Esophagus squamous epithelium (tissue), 5 donors: ENCODE measurements around the gene RIMBP2. TPM values are rescaled to one million over a fixed set of nuclear protein-coding genes. Genes with fewer than 3 reads are reported as not detected.

Experiments
- DNase-seq: peaks from one replicate; lab custom pipeline; 2025; lab: John Stamatoyannopoulos, UW
- H3K27ac ChIP-seq, 4 donors: fragments of 200-600 bp; sonication (generic); one replicate each; pipeline ENCODE4 v1.5.1; 2016 to 2019; ENCODE audit warnings: mild to moderate bottlenecking in 1 of 4
- H3K27me3 ChIP-seq, 4 donors: fragments of 200-600 bp; sonication (generic); 1 replicate in 3 of 4; 2 replicates in 1 of 4; pipeline versions ENCODE4 v1.5.1 to v1.6.0; 2017 to 2021; ENCODE audit warnings: antibody characterized with exemption in 1 of 4
- H3K36me3 ChIP-seq, 3 donors: fragments of 200-600 bp; sonication (generic); one replicate each; pipeline ENCODE4 v1.5.1; 2016 to 2019
- H3K4me1 ChIP-seq, 3 donors: fragments of 200-600 bp; sonication (generic); one replicate each; pipeline ENCODE4 v1.5.1; 2017 to 2019
- H3K4me3 ChIP-seq, 4 donors: fragments of 200-600 bp; sonication (generic); 1 replicate in 3 of 4; 2 replicates in 1 of 4; pipeline ENCODE4 v1.5.1; 2016 to 2019; ENCODE audit warnings: mild to moderate bottlenecking in 2 of 4, moderate library complexity in 1 of 4
- H3K9me3 ChIP-seq, 3 donors: fragments of 200-600 bp; sonication (generic); one replicate each; pipeline ENCODE4 v1.5.1; 2016 to 2019
- POLR2A ChIP-seq, 4 donors: fragments of 450-650 bp; IDR thresholded peaks; one replicate each; pipeline ENCODE4 v1.6.1; 2017; ENCODE audit warnings: antibody characterized with exemption in 4 of 4, mild to moderate bottlenecking in 4 of 4, moderate library complexity in 3 of 4
- WGBS, 2 donors: methylation state at CpG; one replicate each; pipeline ENCODE4 v1.1.5; 2018; 5-methylcytosine and 5-hydroxymethylcytosine counted together
- intact Hi-C: fragments of 100-400 bp; cut with DNase I; formaldehyde crosslinking; loops from one replicate; pipeline ENCODE4 v1.15.0; 2022
- total RNA-seq, 4 donors: library from RNA; depleted of rRNA; stranded (reverse); fragments of >200 nt; gene quantifications; one replicate each; pipeline ENCODE4 v1.1.0, GENCODE V29; 2016
- TF ChIP-seq, protein P1 (sequence below), 6 experiments: fragments of 450-650 bp in 4 of 6; fragments of 200-600 bp in 2 of 6; sonication (generic) in 2 of 6; IDR thresholded peaks; one replicate each; pipeline ENCODE4 v1.5.1; 2016 to 2019; ENCODE audit warnings: antibody characterized with exemption in 6 of 6, mild to moderate bottlenecking in 4 of 6, moderate library complexity in 4 of 6
- donor health status: DM: yes; HTN: yes; CAD: no.

Gene RIMBP2
- total RNA-seq, 4 donors from 2014 or later, result 0.08 to 0.76 (median 0.46) TPM

GRCh38 chr12:130418251-130418650 is 297.8 kb downstream of the RIMBP2 start:
- Histone ChIP-seq H3K27ac (no peak overlapping the region), H3K36me3 (no peaks in the 10 kb centered on the region), H3K4me3 (no peak overlapping the region), H3K4me1 (no peaks in the 10 kb centered on the region), H3K9me3 (no peaks in the 10 kb centered on the region), H3K27me3 (peaks cover 0 to 8% (median 0%) of the 10 kb centered on the region in 4 donors)
- intact Hi-C loops, result no loop called here
- no peak for DNase-seq
- no peak for TF ChIP-seq POLR2A (IDR thresholded peaks at IDR 0.05)
- TF ChIP-seq, protein P1, sequence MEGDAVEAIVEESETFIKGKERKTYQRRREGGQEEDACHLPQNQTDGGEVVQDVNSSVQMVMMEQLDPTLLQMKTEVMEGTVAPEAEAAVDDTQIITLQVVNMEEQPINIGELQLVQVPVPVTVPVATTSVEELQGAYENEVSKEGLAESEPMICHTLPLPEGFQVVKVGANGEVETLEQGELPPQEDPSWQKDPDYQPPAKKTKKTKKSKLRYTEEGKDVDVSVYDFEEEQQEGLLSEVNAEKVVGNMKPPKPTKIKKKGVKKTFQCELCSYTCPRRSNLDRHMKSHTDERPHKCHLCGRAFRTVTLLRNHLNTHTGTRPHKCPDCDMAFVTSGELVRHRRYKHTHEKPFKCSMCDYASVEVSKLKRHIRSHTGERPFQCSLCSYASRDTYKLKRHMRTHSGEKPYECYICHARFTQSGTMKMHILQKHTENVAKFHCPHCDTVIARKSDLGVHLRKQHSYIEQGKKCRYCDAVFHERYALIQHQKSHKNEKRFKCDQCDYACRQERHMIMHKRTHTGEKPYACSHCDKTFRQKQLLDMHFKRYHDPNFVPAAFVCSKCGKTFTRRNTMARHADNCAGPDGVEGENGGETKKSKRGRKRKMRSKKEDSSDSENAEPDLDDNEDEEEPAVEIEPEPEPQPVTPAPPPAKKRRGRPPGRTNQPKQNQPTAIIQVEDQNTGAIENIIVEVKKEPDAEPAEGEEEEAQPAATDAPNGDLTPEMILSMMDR (IDR thresholded peaks at IDR 0.05), result no peak
- 67 to 70% methylated on average over 3 of the region's 3 CpGs for WGBS, 2 donors

DNA sequence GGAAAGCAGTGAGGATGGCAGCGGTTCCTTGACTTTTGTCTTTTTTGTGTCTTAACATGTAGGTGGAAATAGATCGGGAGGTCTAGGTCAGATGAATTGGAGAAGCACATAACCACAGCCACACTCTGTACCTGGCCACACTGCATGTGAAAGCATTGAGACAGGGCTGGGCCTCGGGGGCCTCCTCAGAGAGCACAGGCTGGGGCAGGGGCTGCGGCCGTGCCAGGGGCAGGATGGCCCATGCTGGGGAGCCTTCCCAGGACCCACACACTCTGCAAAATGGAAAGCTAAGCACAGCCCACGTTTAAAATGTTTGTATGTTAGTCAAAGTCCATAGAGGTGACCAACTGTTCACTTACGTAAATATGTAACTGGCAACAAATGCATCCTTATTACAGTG is 301.7 kb downstream of the RIMBP2 start:
- no peaks in the 10 kb centered on the region for H3K36me3 ChIP-seq
- no peak for TF ChIP-seq POLR2A (IDR thresholded peaks at IDR 0.05)
- TF ChIP-seq, protein P1 (IDR thresholded peaks at IDR 0.05), result no peak
- H3K4me1 ChIP-seq, result no peaks in the 10 kb centered on the region
- WGBS, 2 donors, result 75 to 83% methylated on average over 7 of the region's 7 CpGs
- no peaks in the 10 kb centered on the region for H3K9me3 ChIP-seq
- peaks cover 0 to 13% (median 0%) of the 10 kb centered on the region in 4 donors for H3K27me3 ChIP-seq
- intact Hi-C loops, result no loop called here
- no peak overlapping the region for H3K27ac ChIP-seq
- no peak for DNase-seq
- H3K4me3 ChIP-seq, result no peak overlapping the region

DNA sequence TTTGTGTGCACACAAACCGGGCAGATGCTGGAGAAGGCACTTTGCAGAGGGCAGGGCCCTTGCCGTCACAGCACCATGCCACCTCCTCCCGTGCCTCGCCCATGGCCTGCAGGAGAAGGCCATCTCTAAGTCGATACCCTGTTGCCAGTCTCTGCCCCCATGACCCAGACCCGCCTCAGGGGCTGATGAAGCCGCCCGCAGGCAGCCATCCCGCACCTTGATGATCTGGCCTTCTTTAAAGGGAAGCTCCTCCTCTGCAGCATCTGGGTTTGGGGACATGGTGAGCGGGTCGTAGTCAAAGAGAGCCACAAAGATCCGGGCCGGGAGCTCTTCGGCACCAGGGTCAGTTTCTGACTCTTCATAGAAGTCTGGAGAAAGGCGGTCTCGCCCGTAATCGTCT is 302.2 kb downstream of the RIMBP2 start:
- H3K27ac ChIP-seq, result no peak overlapping the region
- no peak for TF ChIP-seq POLR2A (IDR thresholded peaks at IDR 0.05)
- TF ChIP-seq, protein P1 (IDR thresholded peaks at IDR 0.05), result no peak
- 91 to 92% methylated on average over 8 to 10 of the region's 18 CpGs for WGBS, 2 donors
- H3K9me3 ChIP-seq, result no peaks in the 10 kb centered on the region
- no peak for DNase-seq
- H3K4me1 ChIP-seq, result no peaks in the 10 kb centered on the region
- H3K27me3 ChIP-seq, result peaks cover 0 to 13% (median 0%) of the 10 kb centered on the region in 4 donors
- intact Hi-C loops, result no loop called here
- no peaks in the 10 kb centered on the region for H3K36me3 ChIP-seq
- H3K4me3 ChIP-seq, result no peak overlapping the region

DNA sequence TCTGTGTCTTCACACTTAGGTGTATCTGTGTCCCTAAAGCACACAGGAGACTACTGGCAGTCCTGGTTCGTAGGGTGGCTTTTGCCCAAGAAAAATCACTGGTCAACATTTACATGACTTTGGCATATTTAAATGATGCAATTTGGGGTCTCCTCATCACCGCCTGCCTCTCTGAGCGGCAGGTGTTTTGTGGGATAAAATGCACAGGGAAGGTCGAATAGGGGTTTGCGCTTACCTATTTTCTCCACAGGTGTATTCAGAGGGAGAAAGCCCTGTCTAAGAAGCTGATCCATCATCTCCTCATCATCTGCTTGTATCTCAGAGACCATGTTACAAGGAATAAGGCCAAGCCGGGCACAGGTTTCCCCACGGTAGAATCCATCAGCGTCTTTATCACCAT is 303.7 kb downstream of the RIMBP2 start:
- no peaks in the 10 kb centered on the region for H3K4me1 ChIP-seq
- H3K27me3 ChIP-seq, result peaks cover 0 to 13% (median 0%) of the 10 kb centered on the region in 4 donors
- H3K4me3 ChIP-seq, result no peak overlapping the region
- intact Hi-C loops, result no loop called here
- TF ChIP-seq, protein P1 (IDR thresholded peaks at IDR 0.05), result no peak
- TF ChIP-seq POLR2A (IDR thresholded peaks at IDR 0.05), result no peak
- no peaks in the 10 kb centered on the region for H3K9me3 ChIP-seq
- DNase-seq, result no peak
- no peaks in the 10 kb centered on the region for H3K36me3 ChIP-seq
- 84 to 97% methylated on average over 7 to 8 of the region's 8 CpGs for WGBS, 2 donors
- no peak overlapping the region for H3K27ac ChIP-seq

- DNase-seq, result no peak
- Histone ChIP-seq H3K27ac (no peak overlapping the region), H3K4me3 (no peak overlapping the region), H3K27me3 (no peaks in the 10 kb centered on the region), H3K4me1 (no peaks in the 10 kb centered on the region), H3K36me3 (no peaks in the 10 kb centered on the region), H3K9me3 (no peaks in the 10 kb centered on the region)
- intact Hi-C loops, result no loop called here
- TF ChIP-seq, protein P1 (IDR thresholded peaks at IDR 0.05), result no peak
- TF ChIP-seq POLR2A (IDR thresholded peaks at IDR 0.05), result no peak
- WGBS, 2 donors, result 66 to 68% methylated on average over 7 of the region's 7 CpGs
Observed at GRCh38 chr12:130405332-130405731, 310.8 kb downstream of the RIMBP2 start.
